GM12878 (cell line): ENCODE measurements around the gene ZSCAN26. TPM values are rescaled to one million over a fixed set of nuclear protein-coding genes. Genes with fewer than 3 reads are reported as not detected.

Experiments used
- ATAC-seq: fragments of 200-7000 bp; cut with Tn5 transposase; 3 replicates; pipeline ENCODE4 v1.9.1; 2020; ENCODE audit warnings: mild to moderate bottlenecking, moderate library complexity
- BruUV-seq: library from RNA; stranded (reverse); fragments of 400-500 nt; replicated peaks from 2 replicates; lab custom pipeline; 2021; lab: Mats Ljungman, UMichigan
- CTCF ChIA-PET: fragments of 300-600 bp; sonication (Branson Sonifier 250); formaldehyde crosslinking; extraction: SDS; loops from one replicate; lab custom pipeline; 2021; ENCODE audit warnings: inconsistent platforms; lab: Yijun Ruan, JAX
- POLR2A ChIA-PET: fragments of 350-600 bp; formaldehyde crosslinking; extraction: SDS; loops from one replicate; lab custom pipeline; 2021; ENCODE audit warnings: inconsistent platforms; lab: Charles Lee
- RAD21 ChIA-PET: fragments of 300-600 bp; sonication (Branson Sonifier 250); formaldehyde crosslinking; loops from one replicate; lab custom pipeline; 2023; ENCODE audit warnings: antibody characterized with exemption; ENCODE audit not compliant: unreplicated experiment; lab: Charles Lee
- SMC1A ChIA-PET: fragments of 300-600 bp; sonication (Branson Sonifier 250); formaldehyde crosslinking; loops from one replicate; lab custom pipeline; 2023; ENCODE audit not compliant: unreplicated experiment, uncharacterized antibody; lab: Charles Lee
- DNase-seq: peaks from one replicate; pipeline ENCODE4 v3.0.0-alpha.2; 2011; ENCODE audit warnings: low read depth, low spot score
- FAIRE-seq: peaks from 3 replicates; lab custom pipeline; 2011; peaks lifted over from hg19 to GRCh38; lab: Jason Lieb, UNC
- H2AFZ ChIP-seq: 2 replicates; pipeline ENCODE4 v1.6.0; 2011; ENCODE audit warnings: low read depth, low read length, control low read depth; ENCODE audit not compliant: control insufficient read depth
- H3K27ac ChIP-seq: 2 replicates; pipeline ENCODE4 v1.5.1; 2011; ENCODE audit warnings: control low read depth; ENCODE audit not compliant: control insufficient read depth, insufficient read depth
- H3K27me3 ChIP-seq, 2 experiments: replicated peaks in 1 of 2; 2 replicates each; pipeline versions ENCODE4 v1.6.0 to v1.6.1; 2011; ENCODE audit warnings: low read length in 1 of 2; ENCODE audit not compliant: control insufficient read depth in 2 of 2, insufficient read depth in 2 of 2
- H3K36me3 ChIP-seq, 2 experiments: 2 replicates each; pipeline ENCODE4 v1.5.1; 2011; ENCODE audit warnings: low read length in 1 of 2; ENCODE audit not compliant: control insufficient read depth in 2 of 2, insufficient read depth in 2 of 2
- H3K4me1 ChIP-seq: 2 replicates; pipeline ENCODE4 v1.6.1; 2011; ENCODE audit warnings: mild to moderate bottlenecking, low read length, moderate library complexity, mixed read lengths; ENCODE audit not compliant: control insufficient read depth, insufficient read depth
- H3K4me2 ChIP-seq: 2 replicates; pipeline ENCODE4 v1.6.0; 2011; ENCODE audit warnings: control low read depth; ENCODE audit not compliant: control insufficient read depth, insufficient read depth
- H3K4me3 ChIP-seq: fragments of 200-600 bp; sonication (generic); 2 replicates; pipeline ENCODE4 v1.5.1; 2016
- H3K79me2 ChIP-seq: 2 replicates; pipeline ENCODE4 v1.6.0; 2011; ENCODE audit warnings: low read length; ENCODE audit not compliant: control insufficient read depth, insufficient read depth
- H3K9ac ChIP-seq: 2 replicates; pipeline ENCODE4 v1.8.0; 2011; ENCODE audit warnings: low read length, control low read depth, mixed read lengths; ENCODE audit not compliant: control insufficient read depth, insufficient read depth
- H3K9me3 ChIP-seq: replicated peaks from 3 replicates; pipeline ENCODE4 v1.5.1; 2011; ENCODE audit warnings: mild to moderate bottlenecking, low read length; ENCODE audit not compliant: control insufficient read depth, insufficient read depth
- H4K20me1 ChIP-seq: 2 replicates; pipeline ENCODE4 v1.6.0; 2011; ENCODE audit not compliant: control insufficient read depth, insufficient read depth
- CEBPZ ChIP-seq: fragments of 150-350 bp; IDR thresholded peaks from 2 replicates; pipeline ENCODE4 v1.6.1; 2016; ENCODE audit warnings: low read depth, low read length
- EED ChIP-seq: sonication (generic); IDR thresholded peaks from 2 replicates; pipeline ENCODE4 v1.6.1; 2016; ENCODE audit warnings: antibody characterized with exemption, low read depth
- ELK1 ChIP-seq: IDR thresholded peaks from 2 replicates; pipeline ENCODE4 v1.6.1; 2012; ENCODE audit warnings: low read depth, low read length, improper control_type of control experiment
- GABPA ChIP-seq: IDR thresholded peaks from 2 replicates; pipeline ENCODE4 v1.6.1; 2014; ENCODE audit warnings: antibody characterized with exemption, low read depth, mild to moderate bottlenecking, inconsistent platforms
- LARP7 ChIP-seq: fragments of 450-650 bp; IDR thresholded peaks from 2 replicates; pipeline ENCODE4 v1.6.1; 2017; ENCODE audit warnings: mild to moderate bottlenecking
- RB1 ChIP-seq: fragments of 450-650 bp; formaldehyde crosslinking; IDR thresholded peaks from 2 replicates; pipeline ENCODE4 v1.6.1; 2017; ENCODE audit warnings: mild to moderate bottlenecking, borderline replicate concordance
- SMAD5 ChIP-seq: IDR thresholded peaks from 2 replicates; pipeline ENCODE4 v1.6.1; 2016; ENCODE audit warnings: antibody characterized with exemption, low read depth
- STAT3 ChIP-seq: IDR thresholded peaks from 2 replicates; pipeline ENCODE4 v1.6.1; 2011; ENCODE audit warnings: low read depth, low read length, improper control_type of control experiment
- ZSCAN29 ChIP-seq: fragments of 450-650 bp; IDR thresholded peaks from 2 replicates; pipeline ENCODE4 v1.6.1; 2017; ENCODE audit warnings: mild to moderate bottlenecking, moderate library complexity
- WGBS: methylation state at CpG from one replicate; pipeline ENCODE4 v1.1.6; 2016; ENCODE audit warnings: low lambda C conversion rate; ENCODE audit not compliant: insufficient replicate concordance, insufficient coverage; ENCODE audit errors: missing lambda C conversion rate; 5-methylcytosine and 5-hydroxymethylcytosine counted together
- in situ Hi-C: fragments of 300-500 bp; cut with MboI; formaldehyde crosslinking; loops from 9 replicates; pipeline ENCODE4 v1.14.3; 2018; ENCODE audit warnings: mixed read lengths
- intact Hi-C: fragments of 100-400 bp; cut with micrococcal nuclease; formaldehyde crosslinking; loops from one replicate; pipeline ENCODE4 v1.14.2; 2022; ENCODE audit not compliant: unreplicated experiment
- polyA plus RNA-seq, 11 experiments: library from polyadenylated mRNA; depleted of rRNA in 4 of 11; unstranded in 6 of 11; stranded (reverse) in 5 of 11; fragments of >200 nt; fragmentation: Nextera tagmentation in 4 of 11; fragmentation: Illumina TruSeq in 1 of 11; extraction: Ambion mirVana in 4 of 11; extraction: Trizol in 1 of 11; gene quantifications; 1 replicate in 1 of 11; 2 replicates in 10 of 11; pipeline versions ENCODE4 v1.2.1 to v1.2.3, GENCODE V29; 2011 to 2016; ENCODE audit warnings: inconsistent platforms in 2 of 11, missing spikeins in 2 of 11, low read depth in 1 of 11
- total RNA-seq, 4 experiments: library from RNA; depleted of rRNA in 3 of 4; stranded (reverse); fragments of >200 nt in 3 of 4; fragmentation: Illumina TruSeq in 1 of 4; extraction: Trizol in 1 of 4; gene quantifications; 2 replicates each; pipeline versions ENCODE4 v1.2.1 to v1.2.3, GENCODE V29; 2013 to 2021

Gene ZSCAN26
- total and polyA plus RNA-seq, 10 of the 15 experiments (the other 5 are each of a cell fraction or from before 2014, with no cell fraction given): 4.5 to 13.3 (median 6.5) TPM

- peak; percentile 77 for ATAC-seq
- H3K27ac ChIP-seq: peak overlapping the region; percentile 55
- whole genome bisulfite sequencing: under 1% methylated on average over 23 of the region's 25 CpGs
- H3K4me2 ChIP-seq: peak overlapping the region; percentile 82
- BruUV-seq: TSS peak; percentile 80
- no peak for DNase-seq
- SMC1A ChIA-PET: interaction anchor here (1.1 to 2.9 kb wide), 7 partner anchors 15 to 146 kb away, joined by 3 to 30 read pairs (median 8); partner anchors contain the start of genes PGBD1, ZKSCAN8 and ZSCAN26
- no peaks in the 10 kb centered on the region for H3K9me3 ChIP-seq
- H3K36me3 ChIP-seq: no peaks in the 10 kb centered on the region
- no peaks in the 10 kb centered on the region for H3K4me1 ChIP-seq
- CTCF ChIA-PET: interaction anchor here (1.0 to 1.7 kb wide), 4 partner anchors 29 to 115 kb away, joined by 3 to 10 read pairs (median 4); no protein-coding TSS in a partner anchor
- intact Hi-C loops: loop anchor here (1.0 to 2.0 kb wide), 4 partner anchors 15 to 114 kb away; partner anchors contain the start of genes ZSCAN26 and ZSCAN9
- no peak for FAIRE-seq
- TF ChIP-seq EED (no peak), LARP7 (0 out of 2 replicates have a peak, but pooled peaks have one; percentile 32)
- peak overlapping the region; percentile 90 for H2AFZ ChIP-seq
- RAD21 ChIA-PET: interaction anchor here (1.0 to 1.9 kb wide), 9 partner anchors 15 to 147 kb away, joined by 4 to 17 read pairs (median 6); partner anchors contain the start of genes ZKSCAN8 and ZSCAN26
- peaks cover 14% of the 10 kb centered on the region for H3K79me2 ChIP-seq
- in situ Hi-C loops: no loop called here
- no peaks in the 10 kb centered on the region for H4K20me1 ChIP-seq
- peak overlapping the region; percentile 99 for H3K4me3 ChIP-seq
- H3K9ac ChIP-seq: peak overlapping the region; percentile 67
- POLR2A ChIA-PET: interaction anchor here (1.1 to 1.4 kb wide), 2 partner anchors 15 to 30 kb away, joined by 5 read pairs; partner anchors contain the start of genes PGBD1 and ZSCAN26
- H3K27me3 ChIP-seq: no peaks in the 10 kb centered on the region
These were observed 15.3 kb upstream of the ZSCAN26 start for GRCh38 chr6:28251661-28252008.

- TSS peak; percentile 58 for BruUV-seq
- ChIA-PET RAD21 (interaction anchor here (0.8 to 1.9 kb wide), 12 partner anchors 9 to 146 kb away, joined by 3 to 17 read pairs (median 6); partner anchors contain the start of genes ZKSCAN8 and ZSCAN26), POLR2A (interaction anchor here (0.8 to 1.4 kb wide), 6 partner anchors 15 to 175 kb away, joined by 3 to 5 read pairs (median 4); partner anchors contain the start of genes PGBD1 and ZSCAN26), SMC1A (interaction anchor here (0.8 to 2.9 kb wide), 12 partner anchors 12 to 145 kb away, joined by 3 to 30 read pairs (median 5); partner anchors contain the start of genes PGBD1, ZKSCAN8 and ZSCAN26), CTCF (interaction anchor here (0.7 to 2.0 kb wide), 8 partner anchors 15 to 116 kb away, joined by 3 to 14 read pairs (median 4); partner anchors contain the start of gene ZSCAN26)
- Histone ChIP-seq H3K9me3 (no peaks in the 10 kb centered on the region), H4K20me1 (no peaks in the 10 kb centered on the region), H3K36me3 (no peaks in the 10 kb centered on the region), H3K4me2 (peak within 1 kb of the TSS; percentile 82), H3K27me3 (no peaks in the 10 kb centered on the region), H3K27ac (peak within 1 kb of the TSS; percentile 55), H3K79me2 (peaks cover 14% of the 10 kb centered on the region), H3K4me3 (peak within 1 kb of the TSS; percentile 99), H3K9ac (peak within 1 kb of the TSS; percentile 67), H3K4me1 (no peaks in the 10 kb centered on the region), H2AFZ (peak within 1 kb of the TSS; percentile 90)
- DNase-seq (peak; percentile 67), ATAC-seq (peak; percentile 93), FAIRE-seq (peak; percentile 84)
- intact Hi-C loops (loop anchor here (1.0 to 2.0 kb wide), 4 partner anchors 15 to 115 kb away; partner anchors contain the start of genes ZSCAN26 and ZSCAN9), in situ Hi-C loops (no loop called here)
- WGBS: 4% methylated on average over 14 of the region's 14 CpGs
- TF ChIP-seq SMAD5 (no peak), GABPA (peak; percentile 99), RB1 (peak; percentile 60; the same call in 1 of the 2 replicates), ELK1 (no peak; the same call in 1 of the 2 replicates), ZSCAN29 (no peak), CEBPZ (no peak), STAT3 (no peak)
These were observed 14.7 kb upstream of the ZSCAN26 start, which contains the start of gene ZKSCAN4 for GRCh38 chr6:28252009-28252975. Gene ZKSCAN4, minus strand, starts transcription at chr6:28252269. Its CDS starts 289 bp downstream, at chr6:28251980.
